ENCODE measurements around the gene ZNRF3.
A peak's percentile ranks its signal among the peaks of the same experiment; 100 is the strongest.

The ZNRF3 gene

GRCh38 chr22:28952857-28953256, 69.5 kb downstream of the ZNRF3 start (continued):
- TF ChIP-seq ZNF692 (tag by site-specific recombination; IDR thresholded peaks at IDR 0.05) (peak; percentile 84), ZNF473 (tag by site-specific recombination; IDR thresholded peaks at IDR 0.05) (no peak), ZBTB20 (tag by site-specific recombination; IDR thresholded peaks at IDR 0.05) (peak; percentile 57), ZSCAN18 (tag by site-specific recombination; IDR thresholded peaks at IDR 0.05) (no peak), ZNF596 (tag by site-specific recombination; IDR thresholded peaks at IDR 0.05) (no peak), ZNF362 (tag by site-specific recombination; IDR thresholded peaks at IDR 0.05) (no peak), OSR2 (tag by site-specific recombination; IDR thresholded peaks at IDR 0.05) (peak; percentile 84), ZFP41 (tag by site-specific recombination; IDR thresholded peaks at IDR 0.05; ENCODE audit: borderline replicate concordance) (no peak), PRDM6 (tag by site-specific recombination; IDR thresholded peaks at IDR 0.05) (peak; percentile 63), ZBTB10 (tag by site-specific recombination; IDR thresholded peaks at IDR 0.05) (no peak), ZNF704 (tag by site-specific recombination; IDR thresholded peaks at IDR 0.05) (no peak), ZNF18 (tag by site-specific recombination; IDR thresholded peaks at IDR 0.05) (no peak), ZNF146 (tag by site-specific recombination; IDR thresholded peaks at IDR 0.05) (no peak), CTCF (tag by site-specific recombination; IDR thresholded peaks at IDR 0.05) (no peak), GLI2 (tag by site-specific recombination; IDR thresholded peaks at IDR 0.05; ENCODE audit: borderline replicate concordance, low read depth) (no peak), KLF16 (tag by site-specific recombination; IDR thresholded peaks at IDR 0.05) (no peak), ZNF140 (tag by site-specific recombination; IDR thresholded peaks at IDR 0.05) (no peak), ZNF571 (tag by site-specific recombination; IDR thresholded peaks at IDR 0.05) (no peak), ZXDB (tag by site-specific recombination; IDR thresholded peaks at IDR 0.05) (peak; percentile 83), ZNF391 (tag by site-specific recombination; IDR thresholded peaks at IDR 0.05; ENCODE audit: borderline replicate concordance, low read depth) (no peak), ZNF426 (tag by site-specific recombination; IDR thresholded peaks at IDR 0.05) (no peak), IKZF3 (tag by site-specific recombination; IDR thresholded peaks at IDR 0.05) (peak; percentile 66), ZFP37 (tag by site-specific recombination; IDR thresholded peaks at IDR 0.05) (no peak), WT1 (tag by site-specific recombination; IDR thresholded peaks at IDR 0.05) (no peak), ZNF19 (tag by site-specific recombination; IDR thresholded peaks at IDR 0.05; ENCODE audit: low read depth) (no peak), ZBTB48 (tag by site-specific recombination; IDR thresholded peaks at IDR 0.05) (peak; percentile 48; the same call in 1 of the 2 replicates), KLF10 (tag by site-specific recombination; IDR thresholded peaks at IDR 0.05) (no peak), ZNF366 (tag by site-specific recombination; conservative IDR thresholded peaks at IDR 0.05) (peak; percentile 48; the same call in 1 of the 2 replicates)
